ENCODE measurements around the gene MARK2. TPM values are rescaled to one million over a fixed set of nuclear protein-coding genes. Genes with fewer than 3 reads are reported as not detected.
A peak's percentile ranks its signal among the peaks of the same experiment; 100 is the strongest.

Gene MARK2
- total and polyA plus RNA-seq, 10 of the 15 experiments (the other 5 are each of a cell fraction or from before 2014, with no cell fraction given) = 0.19 to 29.5 (median 13.2) TPM

DNA sequence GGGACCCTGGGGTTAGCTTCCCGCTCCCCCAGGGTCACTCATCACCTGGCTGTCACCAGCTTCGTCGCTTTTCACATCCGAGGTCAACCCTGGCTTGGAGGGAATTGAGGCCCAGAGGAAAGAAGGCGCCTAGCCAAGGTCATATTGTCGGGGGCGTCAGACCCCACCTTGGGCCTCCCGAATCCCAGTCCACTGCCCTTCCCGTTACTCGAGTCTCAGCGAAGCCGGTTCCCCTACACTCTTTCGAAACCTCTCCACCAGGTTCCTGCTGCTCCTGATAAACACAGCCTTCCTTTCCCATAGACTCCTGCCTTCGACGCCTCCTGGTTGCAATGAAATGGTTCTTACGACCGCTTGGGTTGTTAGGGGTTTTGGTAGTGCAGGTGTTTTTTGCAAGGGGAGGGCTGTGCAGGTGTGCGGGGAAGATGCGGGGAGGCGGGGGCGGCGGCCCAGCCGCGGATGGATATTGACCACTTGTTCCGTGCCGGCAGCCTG is 100.5 kb downstream of the MARK2 start:
- intact Hi-C loops (cut with micrococcal nuclease; ENCODE audit: unreplicated experiment) (no loop called here), in situ Hi-C loops (cut with MboI) (no loop called here)
- ChIA-PET SMC1A (ENCODE audit: uncharacterized antibody, unreplicated experiment) (no interaction called here), POLR2A (interaction anchor here (1.0 to 1.1 kb wide), 2 partner anchors 23 to 101 kb away, joined by 3 read pairs; partner anchors contain the start of gene MARK2), RAD21 (ENCODE audit: unreplicated experiment) (interaction anchor here (0.6 to 1.3 kb wide), 4 partner anchors 36 to 188 kb away, joined by 3 to 7 read pairs (median 3); partner anchors contain the start of gene MARK2), CTCF (interaction anchor here (1.5 to 4.0 kb wide), 2 partner anchors 13 to 102 kb away, joined by 4 to 20 read pairs; partner anchors contain the start of gene MARK2)
- DNase-seq (ENCODE audit: low read depth, low spot score) = no peak
- 3% methylated on average over 25 of the region's 26 CpGs for WGBS (ENCODE audit: insufficient coverage, insufficient replicate concordance, low lambda C conversion rate, missing lambda C conversion rate)
- Histone ChIP-seq H3K9ac (ENCODE audit: control insufficient read depth, insufficient read depth, low read length) (peak overlapping the region; percentile 74), H3K4me1 (ENCODE audit: control insufficient read depth, insufficient read depth, low read length) (peaks cover 21% of the 10 kb centered on the region; the same call in 1 of the 2 replicates), H3K9me3 (replicated peaks; ENCODE audit: control insufficient read depth, insufficient read depth, low read length) (no peaks in the 10 kb centered on the region), H3K4me3 (peak overlapping the region; percentile 91), H3K27ac (ENCODE audit: control insufficient read depth, insufficient read depth) (peak overlapping the region; percentile 45; the same call in 1 of the 2 replicates), H3K79me2 (ENCODE audit: control insufficient read depth, insufficient read depth, low read length) (peaks cover 38% of the 10 kb centered on the region), H3K27me3 (replicated peaks in 1 of 2; ENCODE audit: control insufficient read depth in 2 of 2, insufficient read depth in 2 of 2, low read length in 1 of 2) (no peaks in the 10 kb centered on the region), H4K20me1 (ENCODE audit: control insufficient read depth, insufficient read depth) (no peaks in the 10 kb centered on the region), H2AFZ (ENCODE audit: control insufficient read depth, low read depth, low read length) (peak overlapping the region; percentile 3), H3K4me2 (ENCODE audit: control insufficient read depth, insufficient read depth) (peak overlapping the region; percentile 77), H3K36me3 (ENCODE audit: control insufficient read depth in 2 of 2, insufficient read depth in 2 of 2, low read length in 1 of 2) (0 out of 4 replicates have a peak, but pooled peaks cover 0 to 6% of the 10 kb centered on the region in 2 experiments)
- no peak for ATAC-seq
- FAIRE-seq = no peak
- BruUV-seq (replicated peaks) = no TSS peak
- 0 out of 2 replicates have a peak, but pooled peaks have one; percentile 18 for TF ChIP-seq TCF12 (IDR thresholded peaks at IDR 0.05; ENCODE audit: low read depth, low read length)
- TF ChIP-seq STAT3 (IDR thresholded peaks at IDR 0.05; ENCODE audit: low read depth, low read length) = no peak
- no peak for TF ChIP-seq SP1 (IDR thresholded peaks at IDR 0.05; ENCODE audit: low read depth, low read length)
- TF ChIP-seq, protein P1, sequence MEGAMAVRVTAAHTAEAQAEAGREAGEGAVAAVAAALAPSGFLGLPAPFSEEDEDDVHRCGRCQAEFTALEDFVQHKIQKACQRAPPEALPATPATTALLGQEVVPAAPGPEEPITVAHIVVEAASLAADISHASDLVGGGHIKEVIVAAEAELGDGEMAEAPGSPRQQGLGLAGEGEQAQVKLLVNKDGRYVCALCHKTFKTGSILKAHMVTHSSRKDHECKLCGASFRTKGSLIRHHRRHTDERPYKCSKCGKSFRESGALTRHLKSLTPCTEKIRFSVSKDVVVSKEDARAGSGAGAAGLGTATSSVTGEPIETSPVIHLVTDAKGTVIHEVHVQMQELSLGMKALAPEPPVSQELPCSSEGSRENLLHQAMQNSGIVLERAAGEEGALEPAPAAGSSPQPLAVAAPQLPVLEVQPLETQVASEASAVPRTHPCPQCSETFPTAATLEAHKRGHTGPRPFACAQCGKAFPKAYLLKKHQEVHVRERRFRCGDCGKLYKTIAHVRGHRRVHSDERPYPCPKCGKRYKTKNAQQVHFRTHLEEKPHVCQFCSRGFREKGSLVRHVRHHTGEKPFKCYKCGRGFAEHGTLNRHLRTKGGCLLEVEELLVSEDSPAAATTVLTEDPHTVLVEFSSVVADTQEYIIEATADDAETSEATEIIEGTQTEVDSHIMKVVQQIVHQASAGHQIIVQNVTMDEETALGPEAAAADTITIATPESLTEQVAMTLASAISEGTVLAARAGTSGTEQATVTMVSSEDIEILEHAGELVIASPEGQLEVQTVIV (IDR thresholded peaks at IDR 0.05; ENCODE audit: borderline replicate concordance, partially characterized antibody) = no peak
- TF ChIP-seq SMAD1 (IDR thresholded peaks at IDR 0.05; ENCODE audit: low read depth, partially characterized antibody) = no peak
- TF ChIP-seq EGR1 (IDR thresholded peaks at IDR 0.05; ENCODE audit: borderline replicate concordance in 1 of 2, low read depth in 2 of 2, low read length in 2 of 2) = 0 out of 3 replicates have a peak, but pooled peaks of 1 of the 2 experiments have one; percentile 46
- TF ChIP-seq IKZF2 (IDR thresholded peaks at IDR 0.05) = peak in 1 of 2 experiments; percentile 14; a peak in 1 of 4 replicates
- TF ChIP-seq, protein P2, sequence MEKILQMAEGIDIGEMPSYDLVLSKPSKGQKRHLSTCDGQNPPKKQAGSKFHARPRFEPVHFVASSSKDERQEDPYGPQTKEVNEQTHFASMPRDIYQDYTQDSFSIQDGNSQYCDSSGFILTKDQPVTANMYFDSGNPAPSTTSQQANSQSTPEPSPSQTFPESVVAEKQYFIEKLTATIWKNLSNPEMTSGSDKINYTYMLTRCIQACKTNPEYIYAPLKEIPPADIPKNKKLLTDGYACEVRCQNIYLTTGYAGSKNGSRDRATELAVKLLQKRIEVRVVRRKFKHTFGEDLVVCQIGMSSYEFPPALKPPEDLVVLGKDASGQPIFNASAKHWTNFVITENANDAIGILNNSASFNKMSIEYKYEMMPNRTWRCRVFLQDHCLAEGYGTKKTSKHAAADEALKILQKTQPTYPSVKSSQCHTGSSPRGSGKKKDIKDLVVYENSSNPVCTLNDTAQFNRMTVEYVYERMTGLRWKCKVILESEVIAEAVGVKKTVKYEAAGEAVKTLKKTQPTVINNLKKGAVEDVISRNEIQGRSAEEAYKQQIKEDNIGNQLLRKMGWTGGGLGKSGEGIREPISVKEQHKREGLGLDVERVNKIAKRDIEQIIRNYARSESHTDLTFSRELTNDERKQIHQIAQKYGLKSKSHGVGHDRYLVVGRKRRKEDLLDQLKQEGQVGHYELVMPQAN (conservative IDR thresholded peaks at IDR 0.05) = 0 out of 2 replicates have a peak, but pooled peaks have one; percentile 16
- 0 out of 2 replicates have a peak, but pooled peaks have one; percentile 34 for TF ChIP-seq NR2F1 (conservative IDR thresholded peaks at IDR 0.05)
- TF ChIP-seq RUNX3 (IDR thresholded peaks at IDR 0.05; ENCODE audit: low read length) = no peak; the same call in 1 of the 2 replicates
- TF ChIP-seq NR2C1 (IDR thresholded peaks at IDR 0.05) = peak; percentile 55; the same call in 1 of the 2 replicates

All from GM12878 (cell line).